ENCODE data around the gene CHCHD4.

CHCHD4 gene

DNA sequence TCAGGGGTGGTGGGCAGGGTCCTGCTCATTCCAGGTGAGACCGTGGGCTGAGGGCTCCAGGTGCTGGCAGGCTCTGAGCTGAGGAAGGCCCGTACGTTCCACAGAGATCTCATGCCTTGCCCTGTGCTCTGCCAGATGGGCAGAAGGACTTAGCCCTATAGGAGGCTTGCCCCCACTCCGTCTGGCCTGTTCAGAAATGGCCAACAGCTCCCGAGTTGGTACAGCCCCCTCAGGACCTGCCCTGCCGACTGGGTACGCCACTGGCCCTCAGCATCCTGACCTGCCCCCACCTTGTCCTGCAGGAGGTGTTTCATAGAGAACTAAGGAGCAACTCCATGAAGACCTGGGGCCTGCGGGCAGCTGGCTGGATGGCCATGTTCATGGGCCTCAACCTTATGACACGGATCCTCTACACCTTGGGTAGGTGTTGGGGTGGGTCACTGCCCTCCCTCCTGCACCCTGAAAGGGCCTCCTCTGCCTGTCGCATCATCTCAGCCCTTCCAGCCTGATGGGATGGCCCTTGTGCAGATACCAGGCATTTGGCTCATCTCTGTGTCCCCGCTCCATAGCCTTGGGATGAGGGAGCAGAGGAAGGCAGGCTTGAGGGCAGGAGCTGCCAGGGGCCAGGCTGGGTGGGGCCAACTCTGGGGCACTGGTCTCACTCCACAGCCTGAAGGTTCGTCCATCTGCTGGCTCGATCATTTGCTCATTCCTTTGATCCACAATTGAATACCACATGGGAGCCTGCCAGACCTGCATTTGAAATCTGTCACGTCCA is 14.4 kb upstream of the CHCHD4 start:
- no peaks in the 10 kb centered on the region for H3K27me3 ChIP-seq (ENCODE audit: control insufficient read depth, insufficient read depth, low read length)
- H3K9ac ChIP-seq = no peak overlapping the region
- H3K4me1 ChIP-seq = no peaks in the 10 kb centered on the region
- H3K36me3 ChIP-seq (ENCODE audit: control insufficient read depth, insufficient read depth, low read length) = no peaks in the 10 kb centered on the region
- H3K9me3 ChIP-seq (ENCODE audit: control insufficient read depth, low read length) = no peaks in the 10 kb centered on the region
- TF ChIP-seq, protein P1, sequence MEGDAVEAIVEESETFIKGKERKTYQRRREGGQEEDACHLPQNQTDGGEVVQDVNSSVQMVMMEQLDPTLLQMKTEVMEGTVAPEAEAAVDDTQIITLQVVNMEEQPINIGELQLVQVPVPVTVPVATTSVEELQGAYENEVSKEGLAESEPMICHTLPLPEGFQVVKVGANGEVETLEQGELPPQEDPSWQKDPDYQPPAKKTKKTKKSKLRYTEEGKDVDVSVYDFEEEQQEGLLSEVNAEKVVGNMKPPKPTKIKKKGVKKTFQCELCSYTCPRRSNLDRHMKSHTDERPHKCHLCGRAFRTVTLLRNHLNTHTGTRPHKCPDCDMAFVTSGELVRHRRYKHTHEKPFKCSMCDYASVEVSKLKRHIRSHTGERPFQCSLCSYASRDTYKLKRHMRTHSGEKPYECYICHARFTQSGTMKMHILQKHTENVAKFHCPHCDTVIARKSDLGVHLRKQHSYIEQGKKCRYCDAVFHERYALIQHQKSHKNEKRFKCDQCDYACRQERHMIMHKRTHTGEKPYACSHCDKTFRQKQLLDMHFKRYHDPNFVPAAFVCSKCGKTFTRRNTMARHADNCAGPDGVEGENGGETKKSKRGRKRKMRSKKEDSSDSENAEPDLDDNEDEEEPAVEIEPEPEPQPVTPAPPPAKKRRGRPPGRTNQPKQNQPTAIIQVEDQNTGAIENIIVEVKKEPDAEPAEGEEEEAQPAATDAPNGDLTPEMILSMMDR (IDR thresholded peaks at IDR 0.05) = no peak
- no peak overlapping the region for H3K27ac ChIP-seq
- no peak overlapping the region for H2AFZ ChIP-seq
- H3K4me2 ChIP-seq (ENCODE audit: low read length) = no peak overlapping the region
- no peaks in the 10 kb centered on the region for H3K79me2 ChIP-seq
- H3K4me3 ChIP-seq (ENCODE audit: low read depth, low read length) = no peak overlapping the region

DNA sequence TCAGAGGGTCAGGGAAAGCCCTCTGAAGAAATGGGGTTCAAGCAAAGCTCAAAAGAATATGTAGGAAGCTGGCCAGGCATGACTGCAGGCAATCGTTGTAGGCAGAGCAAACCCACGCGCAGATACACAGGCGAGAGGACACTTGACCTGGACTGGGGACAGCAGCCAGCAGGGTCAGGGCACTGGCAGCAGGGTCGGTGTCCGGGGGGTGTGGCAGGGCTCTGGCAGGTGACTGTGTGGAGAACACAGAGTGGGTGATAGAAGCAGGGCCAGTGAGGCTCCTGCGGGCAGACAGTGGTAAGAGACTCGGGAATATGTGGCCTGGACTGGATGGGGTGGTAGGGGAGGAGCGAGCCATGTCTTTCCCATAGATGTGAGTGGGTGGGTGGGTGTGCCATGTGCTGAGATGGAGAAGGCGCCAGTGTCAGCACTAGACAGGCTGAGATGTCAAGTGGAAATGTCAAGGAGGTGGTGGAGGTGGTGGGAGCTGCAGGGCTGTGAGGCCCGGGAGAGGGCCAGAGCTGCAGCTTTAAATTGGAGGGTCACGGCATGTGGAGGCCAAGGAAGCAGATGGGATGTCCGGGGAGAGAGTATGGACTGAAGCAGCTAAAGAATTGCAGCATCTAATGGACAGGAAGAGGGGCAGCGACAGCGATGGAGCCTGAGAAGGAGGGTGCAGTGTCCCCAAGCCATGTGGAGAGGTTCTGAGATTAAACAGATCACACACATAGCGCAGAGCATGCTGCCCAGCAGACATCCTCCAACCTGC is 13.6 kb upstream of the CHCHD4 start:
- H3K4me2 ChIP-seq (ENCODE audit: low read length) = no peak overlapping the region
- H3K27ac ChIP-seq = no peak overlapping the region

DNA sequence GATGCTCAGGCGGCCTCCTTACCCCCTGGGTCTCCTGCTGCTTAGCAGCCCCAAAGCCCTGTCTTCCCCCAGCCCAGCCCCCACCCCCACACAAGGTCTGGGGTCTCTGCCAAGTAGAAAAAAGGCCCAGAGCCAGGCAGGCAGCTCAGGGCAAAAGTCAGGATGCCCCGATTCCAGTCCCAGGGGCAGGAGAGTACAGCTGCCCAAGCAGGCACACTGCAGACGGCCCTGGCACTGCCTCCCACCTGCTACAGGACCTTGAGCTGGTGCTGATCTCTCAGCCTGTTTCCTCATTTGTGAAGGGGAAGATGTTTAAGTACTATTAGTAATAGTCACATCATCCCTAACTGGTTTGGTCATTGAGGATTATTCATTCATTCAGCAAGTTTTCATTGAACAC is 12.8 kb upstream of the CHCHD4 start:
- Histone ChIP-seq H3K9me3 (ENCODE audit: control insufficient read depth, low read length) (no peaks in the 10 kb centered on the region), H3K9ac (no peak overlapping the region), H3K79me2 (no peaks in the 10 kb centered on the region), H3K4me2 (ENCODE audit: low read length) (no peak overlapping the region), H3K27me3 (ENCODE audit: control insufficient read depth, insufficient read depth, low read length) (no peaks in the 10 kb centered on the region), H3K4me1 (no peaks in the 10 kb centered on the region), H3K4me3 (ENCODE audit: low read depth, low read length) (no peak overlapping the region), H2AFZ (no peak overlapping the region), H3K36me3 (ENCODE audit: control insufficient read depth, insufficient read depth, low read length) (no peaks in the 10 kb centered on the region), H3K27ac (no peak overlapping the region)
- TF ChIP-seq, protein P1 (IDR thresholded peaks at IDR 0.05) = no peak

More for the DNA sequence above, 13.6 kb upstream of the CHCHD4 start:
- Histone ChIP-seq H3K4me1 (no peaks in the 10 kb centered on the region), H3K9ac (no peak overlapping the region), H3K4me3 (ENCODE audit: low read depth, low read length) (no peak overlapping the region), H3K36me3 (ENCODE audit: control insufficient read depth, insufficient read depth, low read length) (no peaks in the 10 kb centered on the region), H3K9me3 (ENCODE audit: control insufficient read depth, low read length) (no peaks in the 10 kb centered on the region), H3K27me3 (ENCODE audit: control insufficient read depth, insufficient read depth, low read length) (no peaks in the 10 kb centered on the region), H3K79me2 (no peaks in the 10 kb centered on the region), H2AFZ (no peak overlapping the region)
- TF ChIP-seq, protein P1 (IDR thresholded peaks at IDR 0.05) = no peak

DNA sequence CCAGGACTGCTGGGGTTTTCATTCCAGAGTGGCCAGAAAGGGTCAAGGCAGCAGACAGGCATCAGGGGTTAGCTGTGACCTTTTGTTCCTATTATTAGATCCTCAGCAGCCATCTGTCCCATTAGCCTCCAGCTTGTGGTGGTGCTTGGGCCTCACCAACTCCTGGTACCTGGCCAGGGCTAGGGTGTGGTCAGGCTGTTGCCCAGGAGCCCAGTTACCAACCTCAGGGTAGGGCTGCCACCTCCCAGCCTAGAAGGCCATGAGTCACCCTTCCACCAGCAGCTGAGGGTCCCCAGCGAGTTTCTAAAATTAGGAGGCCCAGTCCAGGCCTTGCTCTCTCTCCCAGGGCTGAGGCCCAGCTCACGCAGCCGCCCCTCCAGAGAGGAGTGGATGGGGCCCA is 12.3 kb upstream of the CHCHD4 start:
- no peaks in the 10 kb centered on the region for H3K79me2 ChIP-seq
- no peak overlapping the region for H2AFZ ChIP-seq
- H3K36me3 ChIP-seq (ENCODE audit: control insufficient read depth, insufficient read depth, low read length) = no peaks in the 10 kb centered on the region
- H3K9me3 ChIP-seq (ENCODE audit: control insufficient read depth, low read length) = no peaks in the 10 kb centered on the region
- TF ChIP-seq, protein P1 (IDR thresholded peaks at IDR 0.05) = no peak
- no peak overlapping the region for H3K27ac ChIP-seq
- H3K4me3 ChIP-seq (ENCODE audit: low read depth, low read length) = no peak overlapping the region
- H3K27me3 ChIP-seq (ENCODE audit: control insufficient read depth, insufficient read depth, low read length) = no peaks in the 10 kb centered on the region
- H3K4me2 ChIP-seq (ENCODE audit: low read length) = no peak overlapping the region
- H3K4me1 ChIP-seq = no peaks in the 10 kb centered on the region
- H3K9ac ChIP-seq = no peak overlapping the region
